Adipocyte (in vitro differentiated cells): ENCODE data around the gene C3orf49.

Source experiments
- DNase-seq: peaks from one replicate; pipeline ENCODE4 v3.0.0-alpha.2; 2015; ENCODE audit warnings: low read depth
- H3K27me3 ChIP-seq: replicated peaks from 2 replicates; pipeline ENCODE4 v1.7.0; 2013; ENCODE audit warnings: mild to moderate bottlenecking, low read length, moderate library complexity; ENCODE audit not compliant: control insufficient read depth, insufficient read depth
- H3K36me3 ChIP-seq: 2 replicates; pipeline ENCODE4 v1.7.0; 2013; ENCODE audit warnings: low read length, mild to moderate bottlenecking, moderate library complexity; ENCODE audit not compliant: control insufficient read depth, insufficient read depth, severe bottlenecking
- H3K4me1 ChIP-seq: 2 replicates; pipeline ENCODE4 v1.7.0; 2013; ENCODE audit warnings: mild to moderate bottlenecking, low read length, moderate library complexity; ENCODE audit not compliant: control insufficient read depth, insufficient read depth
- H3K4me3 ChIP-seq: 2 replicates; pipeline ENCODE4 v1.7.0; 2013; ENCODE audit warnings: mild to moderate bottlenecking, low read length, moderate library complexity
- H3K9ac ChIP-seq: 2 replicates; pipeline ENCODE4 v1.7.0; 2013; ENCODE audit warnings: mild to moderate bottlenecking, low read length, moderate library complexity
- H3K9me3 ChIP-seq: 2 replicates; pipeline ENCODE4 v1.7.0; 2013; ENCODE audit warnings: mild to moderate bottlenecking, low read length, moderate library complexity; ENCODE audit not compliant: control insufficient read depth

The C3orf49 gene

GRCh38 chr3:63869940-63870614 is 51.0 kb downstream of the C3orf49 start:
- no peak overlapping the region for H3K9ac ChIP-seq
- H3K4me3 ChIP-seq = no peak overlapping the region
- no peaks in the 10 kb centered on the region for H3K36me3 ChIP-seq
- H3K9me3 ChIP-seq = no peaks in the 10 kb centered on the region
- no peak for DNase-seq
- H3K27me3 ChIP-seq = no peaks in the 10 kb centered on the region
- peaks cover 14% of the 10 kb centered on the region for H3K4me1 ChIP-seq

GRCh38 chr3:63870615-63871005 is 51.5 kb downstream of the C3orf49 start:
- Histone ChIP-seq H3K9me3 (no peaks in the 10 kb centered on the region), H3K36me3 (no peaks in the 10 kb centered on the region), H3K4me1 (peaks cover 12% of the 10 kb centered on the region), H3K4me3 (no peak overlapping the region), H3K9ac (no peak overlapping the region), H3K27me3 (no peaks in the 10 kb centered on the region)
- no peak for DNase-seq

GRCh38 chr3:63872135-63872924 is 53.2 kb downstream of the C3orf49 start:
- Histone ChIP-seq H3K27me3 (no peaks in the 10 kb centered on the region), H3K4me1 (peaks cover 12% of the 10 kb centered on the region), H3K4me3 (no peak overlapping the region), H3K36me3 (no peaks in the 10 kb centered on the region), H3K9ac (no peak overlapping the region), H3K9me3 (no peaks in the 10 kb centered on the region)
- DNase-seq = peak; percentile 55

GRCh38 chr3:63874769-63875168 is 55.7 kb downstream of the C3orf49 start:
- Histone ChIP-seq H3K36me3 (no peaks in the 10 kb centered on the region), H3K9me3 (no peaks in the 10 kb centered on the region), H3K4me3 (no peak overlapping the region), H3K9ac (no peak overlapping the region), H3K4me1 (peaks cover 17% of the 10 kb centered on the region), H3K27me3 (no peaks in the 10 kb centered on the region)
- no peak for DNase-seq

- no peak overlapping the region for H3K9ac ChIP-seq
- H3K4me1 ChIP-seq = peaks cover 17% of the 10 kb centered on the region
- no peaks in the 10 kb centered on the region for H3K9me3 ChIP-seq
- no peaks in the 10 kb centered on the region for H3K27me3 ChIP-seq
- no peaks in the 10 kb centered on the region for H3K36me3 ChIP-seq
- no peak overlapping the region for H3K4me3 ChIP-seq
- no peak for DNase-seq
Observed at GRCh38 chr3:63875510-63875909, 56.4 kb downstream of the C3orf49 start.

- Histone ChIP-seq H3K36me3 (no peaks in the 10 kb centered on the region), H3K4me3 (no peak overlapping the region), H3K4me1 (peaks cover 17% of the 10 kb centered on the region), H3K9ac (no peak overlapping the region), H3K27me3 (no peaks in the 10 kb centered on the region), H3K9me3 (no peaks in the 10 kb centered on the region)
- no peak for DNase-seq
Observed at GRCh38 chr3:63876260-63876659, 57.2 kb downstream of the C3orf49 start.

- no peaks in the 10 kb centered on the region for H3K9me3 ChIP-seq
- no peaks in the 10 kb centered on the region for H3K36me3 ChIP-seq
- no peak overlapping the region for H3K9ac ChIP-seq
- H3K4me3 ChIP-seq = no peak overlapping the region
- H3K4me1 ChIP-seq = peaks cover 6% of the 10 kb centered on the region
- DNase-seq = peak; percentile 56
- H3K27me3 ChIP-seq = no peaks in the 10 kb centered on the region
Observed at GRCh38 chr3:63877737-63878393, 58.8 kb downstream of the C3orf49 start.

GRCh38 chr3:63878394-63879060 is 59.4 kb downstream of the C3orf49 start:
- Histone ChIP-seq H3K4me1 (peaks cover 5% of the 10 kb centered on the region), H3K36me3 (no peaks in the 10 kb centered on the region), H3K9ac (no peak overlapping the region), H3K9me3 (no peaks in the 10 kb centered on the region), H3K4me3 (no peak overlapping the region), H3K27me3 (no peaks in the 10 kb centered on the region)
- no peak for DNase-seq

GRCh38 chr3:63880653-63881052 is 61.6 kb downstream of the C3orf49 start:
- DNase-seq = no peak
- Histone ChIP-seq H3K27me3 (no peaks in the 10 kb centered on the region), H3K4me1 (peaks cover 5% of the 10 kb centered on the region), H3K36me3 (no peaks in the 10 kb centered on the region), H3K4me3 (no peak overlapping the region), H3K9me3 (no peaks in the 10 kb centered on the region), H3K9ac (no peak overlapping the region)

- Histone ChIP-seq H3K4me3 (no peak overlapping the region), H3K36me3 (peaks cover 3% of the 10 kb centered on the region), H3K9me3 (no peaks in the 10 kb centered on the region), H3K4me1 (peaks cover 13% of the 10 kb centered on the region), H3K9ac (no peak overlapping the region), H3K27me3 (no peaks in the 10 kb centered on the region)
- DNase-seq = no peak
Observed at GRCh38 chr3:63886858-63887257, 67.8 kb downstream of the C3orf49 start.

GRCh38 chr3:63891518-63891917 is 72.4 kb downstream of the C3orf49 start:
- Histone ChIP-seq H3K27me3 (no peaks in the 10 kb centered on the region), H3K36me3 (peaks cover 7% of the 10 kb centered on the region), H3K4me3 (no peak overlapping the region), H3K9ac (no peak overlapping the region), H3K9me3 (no peaks in the 10 kb centered on the region), H3K4me1 (peaks cover 20% of the 10 kb centered on the region)
- DNase-seq = no peak
